ENCODE results near the gene NT5E.
"Not testable (repeated sequence)": the region's sequence is repeated elsewhere in the genome, so short reads cannot be mapped to it uniquely, and the experiment has no call there.

NT5E gene

DNA sequence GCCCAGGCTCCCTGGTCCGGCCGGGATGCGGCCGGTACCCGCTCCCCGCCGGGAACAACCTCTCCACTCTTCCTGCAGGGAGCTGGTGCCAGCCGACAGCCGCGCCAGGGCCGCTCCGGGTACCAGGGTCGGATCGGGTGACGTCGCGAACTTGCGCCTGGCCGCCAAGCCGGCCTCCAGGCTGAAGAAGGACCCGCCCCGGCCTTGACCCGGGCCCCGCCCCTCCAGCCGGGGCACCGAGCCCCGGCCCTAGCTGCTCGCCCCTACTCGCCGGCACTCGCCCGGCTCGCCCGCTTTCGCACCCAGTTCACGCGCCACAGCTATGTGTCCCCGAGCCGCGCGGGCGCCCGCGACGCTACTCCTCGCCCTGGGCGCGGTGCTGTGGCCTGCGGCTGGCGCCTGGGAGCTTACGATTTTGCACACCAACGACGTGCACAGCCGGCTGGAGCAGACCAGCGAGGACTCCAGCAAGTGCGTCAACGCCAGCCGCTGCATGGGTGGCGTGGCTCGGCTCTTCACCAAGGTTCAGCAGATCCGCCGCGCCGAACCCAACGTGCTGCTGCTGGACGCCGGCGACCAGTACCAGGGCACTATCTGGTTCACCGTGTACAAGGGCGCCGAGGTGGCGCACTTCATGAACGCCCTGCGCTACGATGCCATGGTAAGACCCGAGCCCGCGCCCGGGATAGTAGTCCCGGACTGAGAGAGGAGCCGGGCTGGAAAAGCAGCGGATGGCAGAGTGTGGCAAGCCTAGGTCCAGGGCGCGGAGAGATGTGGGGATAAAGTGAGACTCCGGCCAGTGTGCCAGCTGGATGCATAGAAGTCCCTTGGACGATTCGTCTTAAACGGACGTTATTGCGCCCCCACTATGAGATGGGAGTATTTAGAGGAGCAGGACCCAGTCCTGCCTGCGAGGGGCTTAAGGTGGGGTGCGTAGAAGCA is at the start of gene NT5E:
Gene NT5E, plus strand, starts transcription at position 266 of the 942 bp plus-strand sequence. Its CDS starts 57 bp downstream, at position 323.
- DNase-seq (ENCODE audit: low read depth), result no peak

DNA sequence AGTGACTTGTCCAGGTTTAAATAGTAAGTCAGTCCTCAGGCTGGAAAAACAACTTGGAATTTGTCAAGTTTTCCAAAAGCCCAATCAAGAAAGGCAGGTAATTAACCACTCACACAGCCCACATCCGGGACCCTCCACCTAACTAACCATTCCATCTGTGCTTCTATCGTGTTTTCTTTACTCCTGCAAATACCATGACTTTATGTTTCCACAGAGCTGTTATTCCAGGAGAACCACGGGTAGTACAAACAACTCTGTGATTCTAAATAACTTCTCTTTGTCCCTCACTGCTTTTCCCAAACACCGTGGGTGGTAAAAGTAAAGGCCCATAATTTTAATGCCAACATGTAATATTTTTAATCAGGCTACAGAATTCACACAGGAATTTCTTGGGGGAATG is 49.6 kb upstream of the NT5E start:
- no peak for DNase-seq (ENCODE audit: low read depth)

- no peak for DNase-seq (ENCODE audit: low read depth)
Measured at GRCh38 chr6:85401186-85402021, 48.5 kb upstream of the NT5E start.

DNA sequence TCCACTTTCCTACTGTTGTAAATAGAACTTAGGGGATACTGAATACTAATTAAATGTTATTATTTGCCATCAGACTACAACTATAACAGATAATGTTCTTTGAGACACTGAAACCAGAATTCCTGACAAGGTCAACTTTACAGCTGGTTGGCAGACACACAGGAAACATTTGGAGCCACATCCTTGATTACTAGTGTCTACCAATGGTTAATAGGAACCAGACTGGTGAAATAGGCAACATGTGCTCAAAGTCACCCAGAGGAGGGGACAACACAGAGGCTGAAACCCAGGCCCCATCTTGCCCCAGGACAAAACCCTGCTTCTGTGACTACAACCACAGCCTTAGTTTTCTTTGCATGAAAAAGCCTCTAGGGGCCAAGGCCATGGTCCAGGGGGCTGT is 47.8 kb upstream of the NT5E start:
- no peak for DNase-seq (ENCODE audit: low read depth)

DNA sequence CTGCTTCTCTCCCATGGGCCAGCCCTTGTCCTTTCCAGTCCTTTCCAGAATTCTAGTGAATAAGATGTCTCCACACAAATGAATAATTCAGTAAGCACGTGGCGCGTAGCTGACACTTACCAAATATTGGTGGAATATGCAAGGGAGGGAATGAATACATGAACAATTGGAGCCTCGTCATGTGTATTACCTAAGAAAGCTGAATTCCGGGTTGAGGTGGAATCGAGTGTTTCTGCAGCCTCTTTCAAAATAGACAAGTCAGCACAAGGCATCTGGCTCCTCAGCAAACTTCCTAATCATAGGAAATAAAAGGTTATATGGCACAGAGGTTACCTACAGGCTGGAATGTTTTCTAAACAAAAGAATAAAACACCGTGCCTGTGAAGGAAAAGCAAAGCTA is 47.0 kb upstream of the NT5E start:
- no peak for DNase-seq (ENCODE audit: low read depth)

GRCh38 chr6:85403331-85404015 is 46.4 kb upstream of the NT5E start:
- peak; percentile 92 for DNase-seq (ENCODE audit: low read depth)

DNA sequence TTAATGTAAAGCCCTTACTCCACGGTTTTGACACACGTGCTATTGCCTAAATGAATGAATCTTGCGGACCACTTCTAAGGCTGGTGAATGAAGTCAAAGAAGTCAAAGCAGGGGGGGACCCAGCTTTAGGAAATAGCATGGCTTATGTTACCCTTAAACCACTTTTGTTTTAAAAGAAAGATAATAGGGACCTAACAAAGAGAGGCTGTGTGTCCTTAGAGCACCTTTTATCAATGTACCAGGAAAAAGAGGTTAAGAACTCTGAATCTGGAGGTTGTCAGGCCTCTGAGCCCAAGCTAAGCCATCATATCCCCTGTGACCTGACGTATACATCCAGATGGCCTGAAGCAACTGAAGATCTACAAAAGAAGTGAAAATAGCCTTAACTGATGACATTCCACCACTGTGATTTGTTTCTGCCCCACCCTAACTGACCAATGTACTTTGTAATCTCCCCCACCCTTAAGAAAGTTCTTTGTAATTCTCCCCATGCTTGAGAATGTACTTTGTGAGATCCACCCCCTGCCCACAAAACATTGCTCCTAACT is 45.8 kb upstream of the NT5E start:
- DNase-seq (ENCODE audit: low read depth), result not testable (repeated sequence)

- peak; percentile 80 for DNase-seq (ENCODE audit: low read depth)
Measured at GRCh38 chr6:85404564-85405174, 45.2 kb upstream of the NT5E start.

DNA sequence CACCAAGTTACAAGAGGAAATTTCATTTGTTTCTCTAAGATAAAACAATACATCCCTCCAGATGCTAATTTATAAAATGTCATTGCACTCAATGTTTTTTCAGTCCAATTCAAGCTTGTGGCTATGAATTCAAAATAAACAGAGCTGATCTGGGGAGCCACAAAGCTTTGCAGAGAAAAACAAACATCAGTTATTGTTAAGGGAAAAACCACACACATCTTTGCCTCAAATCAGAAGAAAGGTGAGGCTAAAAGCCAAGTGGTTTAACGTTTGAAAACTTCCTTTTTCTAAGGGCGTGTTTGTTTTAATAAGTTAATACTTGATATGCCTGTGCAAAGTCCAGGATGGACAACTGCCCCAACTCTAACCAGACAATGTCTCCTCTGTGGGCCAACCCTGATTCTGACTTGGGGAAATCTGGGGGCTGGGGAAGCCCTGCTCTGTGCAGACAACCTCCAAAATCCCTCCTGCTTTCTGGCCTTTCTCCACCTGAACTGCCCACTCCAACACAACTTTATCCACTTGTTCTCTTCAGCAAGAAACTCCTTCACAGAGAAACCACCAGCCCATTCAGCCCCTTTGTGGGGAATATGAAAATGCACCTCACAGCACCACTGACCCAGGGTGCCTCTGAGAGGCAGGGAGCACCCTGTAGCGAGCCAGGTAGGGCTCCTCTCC is 44.6 kb upstream of the NT5E start:
- DNase-seq (ENCODE audit: low read depth), result no peak

- no peak for DNase-seq (ENCODE audit: low read depth)
Measured at GRCh38 chr6:85405853-85406198, 44.1 kb upstream of the NT5E start.

GRCh38 chr6:85406641-85407075 is 43.2 kb upstream of the NT5E start:
- no peak for DNase-seq (ENCODE audit: low read depth)

GRCh38 chr6:85408039-85408438 is 41.8 kb upstream of the NT5E start:
- DNase-seq (ENCODE audit: low read depth), result no peak

DNA sequence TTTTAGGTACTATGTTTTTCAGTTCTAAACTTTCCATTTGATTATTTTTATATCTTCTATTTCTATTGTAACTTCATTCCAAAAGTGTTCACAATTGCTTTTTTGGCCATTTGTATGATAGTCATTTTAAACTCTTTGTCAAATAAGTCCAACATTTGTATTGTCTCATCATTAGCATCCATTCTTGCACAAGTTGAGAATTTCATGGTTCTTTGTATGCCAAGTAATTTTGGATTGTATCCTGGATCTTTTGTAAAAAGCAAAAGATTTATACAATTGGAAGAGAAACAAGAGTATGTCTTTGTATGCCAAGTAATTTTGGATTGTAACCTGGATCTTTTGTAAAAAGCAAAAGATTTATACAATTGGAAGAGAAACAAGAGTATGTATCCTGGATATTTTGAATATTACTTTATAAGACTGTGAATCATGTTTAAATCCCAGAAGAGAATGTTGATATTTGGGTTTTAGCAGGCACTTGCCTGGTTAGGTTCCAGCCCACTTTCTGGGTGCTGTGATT is 36.9 kb upstream of the NT5E start:
- no peak for DNase-seq (ENCODE audit: low read depth)

GRCh38 chr6:85416049-85416448 is 33.8 kb upstream of the NT5E start:
- DNase-seq (ENCODE audit: low read depth), result no peak

DNA sequence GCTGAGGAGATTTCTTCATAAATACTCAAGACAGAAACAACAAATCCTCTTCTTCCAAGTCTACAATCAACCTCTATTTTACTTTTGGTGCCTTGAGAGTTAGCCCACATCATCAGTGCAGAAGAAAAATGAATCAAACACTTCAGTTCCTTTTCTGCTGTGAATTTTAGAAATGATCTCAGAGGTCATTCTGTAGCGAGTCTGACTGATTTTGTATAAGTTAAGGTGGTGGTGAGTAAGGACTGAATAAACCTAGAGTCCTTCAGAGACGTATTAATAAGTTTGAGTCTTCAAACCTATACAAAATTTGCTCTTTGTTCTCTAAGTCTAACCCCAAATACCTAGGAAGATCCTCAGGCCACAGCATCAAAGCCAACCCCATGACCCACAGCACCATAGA is 33.1 kb upstream of the NT5E start:
- no peak for DNase-seq (ENCODE audit: low read depth)

- no peak for DNase-seq (ENCODE audit: low read depth)
Measured at GRCh38 chr6:85417336-85417735, 32.5 kb upstream of the NT5E start.

DNA sequence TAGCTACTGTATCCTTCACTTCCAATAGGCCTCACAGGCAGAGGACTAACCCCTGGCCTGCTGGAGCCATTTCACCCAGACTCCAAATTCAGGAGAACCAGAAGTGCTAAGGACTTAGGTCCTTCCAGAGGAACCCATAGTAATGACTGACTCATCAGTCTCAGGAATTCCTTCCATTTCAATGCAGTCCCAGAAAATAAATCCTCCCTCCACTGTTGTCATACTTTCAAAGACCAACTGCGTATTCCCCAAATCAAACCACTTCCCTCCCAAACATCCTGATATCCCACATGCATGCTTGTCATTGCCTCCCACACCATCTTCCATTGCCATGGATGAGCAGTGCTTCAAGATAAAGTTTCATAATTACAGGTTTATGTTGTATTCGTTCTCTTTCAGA is 31.8 kb upstream of the NT5E start:
- peak; percentile 64 for DNase-seq (ENCODE audit: low read depth)

DNA sequence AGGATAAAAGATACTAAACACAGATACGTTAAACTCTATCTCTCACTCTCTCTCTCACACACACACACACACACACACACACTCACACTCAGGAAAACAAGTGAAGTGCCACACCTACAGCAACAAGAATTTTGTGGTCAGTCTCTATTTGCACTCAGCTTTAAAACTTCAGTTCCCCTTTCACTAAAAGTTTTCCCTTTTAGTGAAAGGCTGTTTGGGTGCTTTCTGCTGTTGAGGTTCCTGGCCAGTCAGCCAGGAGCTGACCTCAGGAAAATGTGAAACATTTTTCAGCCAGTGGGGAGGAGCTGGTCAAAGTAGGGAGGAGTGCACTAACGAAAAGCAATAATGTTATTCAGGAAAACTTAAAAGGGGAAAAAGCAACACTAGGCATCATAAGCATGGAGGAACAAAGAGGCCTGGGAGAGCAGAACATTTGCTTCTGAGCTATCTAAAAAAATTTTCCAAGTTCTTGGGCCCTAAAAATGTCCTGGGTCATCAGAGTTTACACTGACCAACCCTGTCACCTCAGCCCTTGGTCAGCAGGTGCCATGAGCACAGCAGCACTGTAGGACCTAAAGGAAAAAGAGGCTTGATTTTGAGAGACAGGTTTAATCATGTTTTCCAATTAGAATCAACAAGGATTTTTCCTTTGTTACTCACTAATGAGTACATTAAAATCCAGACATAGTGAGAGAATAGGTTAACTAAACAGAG is 30.7 kb upstream of the NT5E start:
- DNase-seq (ENCODE audit: low read depth), result no peak

DNA sequence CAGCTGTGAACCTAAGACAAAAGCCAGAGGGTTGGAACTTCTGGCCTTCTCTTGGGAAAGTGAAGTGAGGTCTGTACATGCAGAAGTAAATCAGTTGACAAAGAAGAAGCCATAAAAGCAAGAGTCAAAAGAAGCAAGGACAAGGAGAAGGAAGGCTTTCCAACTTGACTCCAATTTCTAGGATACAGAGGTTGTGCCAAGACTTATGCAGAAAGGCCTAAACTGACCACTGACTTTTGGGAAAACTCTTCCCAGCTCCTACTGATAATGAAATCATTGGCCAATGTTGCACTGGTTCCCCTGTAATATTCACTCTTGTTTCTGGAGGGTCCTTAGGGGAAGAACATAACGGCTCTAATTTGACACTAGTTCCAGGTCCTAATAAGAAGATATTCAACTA is 29.3 kb upstream of the NT5E start:
- DNase-seq (ENCODE audit: low read depth), result no peak

GRCh38 chr6:85421181-85421580 is 28.7 kb upstream of the NT5E start:
- DNase-seq (ENCODE audit: low read depth), result no peak
